Measurements from ENCODE around the gene TRIM9. TPM values are rescaled to one million over a fixed set of nuclear protein-coding genes. Genes with fewer than 3 reads are reported as not detected.

Gene TRIM9
- total RNA-seq, 1 experiment from 2014 or later = 0.44 TPM

DNA sequence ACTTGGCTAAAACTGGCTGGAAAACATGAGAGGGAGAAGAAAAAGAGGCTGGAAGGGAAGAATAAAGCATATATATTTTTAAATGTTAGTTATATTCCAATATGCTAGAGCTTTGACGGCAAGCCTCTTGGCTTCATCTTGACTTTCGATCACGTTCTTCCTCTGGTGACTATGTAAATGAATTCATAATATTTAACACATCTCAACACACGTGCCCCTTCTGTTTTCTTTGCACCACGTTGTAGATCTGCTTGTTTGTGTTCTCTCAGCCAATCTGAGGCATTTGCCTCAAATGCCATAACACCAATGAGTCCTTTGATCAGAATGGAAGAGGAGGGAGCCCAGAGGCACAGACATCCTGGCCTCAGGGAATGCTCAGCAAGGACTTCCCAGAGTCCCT lies 45.4 kb upstream of the TRIM9 start:
- Histone ChIP-seq H3K27me3 (ENCODE audit: control insufficient read depth, insufficient read depth, low read length) (no peaks in the 10 kb centered on the region), H3K27ac (ENCODE audit: low read length) (no peak overlapping the region), H3K9me3 (ENCODE audit: control insufficient read depth, insufficient read depth, low read depth, low read length) (no peaks in the 10 kb centered on the region), H3K36me3 (ENCODE audit: control insufficient read depth, insufficient read depth, low read length) (no peaks in the 10 kb centered on the region), H3K4me3 (ENCODE audit: low read depth in 2 of 2, low read length in 2 of 2) (no peak overlapping the region), H3K4me1 (ENCODE audit: control insufficient read depth, insufficient read depth, low read length) (no peaks in the 10 kb centered on the region)
- POLR2A ChIA-PET = no interaction called here
- no peak for TF ChIP-seq POLR2AphosphoS5 (IDR thresholded peaks at IDR 0.05; ENCODE audit: low read depth, low read length)
- no peak for TF ChIP-seq REST (IDR thresholded peaks at IDR 0.05; ENCODE audit: insufficient read depth in 1 of 2, low read depth in 2 of 2, low read length in 1 of 2)
- no peak for TF ChIP-seq TCF7L2 (IDR thresholded peaks at IDR 0.05; ENCODE audit: low read depth, low read length)
- no peak for TF ChIP-seq SIN3A (IDR thresholded peaks at IDR 0.05; ENCODE audit: borderline replicate concordance, insufficient read depth, low read depth, low read length)
- TF ChIP-seq CTCF (IDR thresholded peaks at IDR 0.05) = no peak
- in situ Hi-C loops (cut with HindIII; ENCODE audit: low pct_unique_long_range_greater_than_20kb, low sequenced_read_pairs) = no loop called here
- intact Hi-C loops (cut with micrococcal nuclease; ENCODE audit: unreplicated experiment) = no loop called here
- no TSS peak for BruUV-seq (replicated peaks)
- DNase-seq (ENCODE audit: low read depth, low spot score) = no peak
- no peak for ATAC-seq
- CTCF ChIA-PET = no interaction called here

DNA sequence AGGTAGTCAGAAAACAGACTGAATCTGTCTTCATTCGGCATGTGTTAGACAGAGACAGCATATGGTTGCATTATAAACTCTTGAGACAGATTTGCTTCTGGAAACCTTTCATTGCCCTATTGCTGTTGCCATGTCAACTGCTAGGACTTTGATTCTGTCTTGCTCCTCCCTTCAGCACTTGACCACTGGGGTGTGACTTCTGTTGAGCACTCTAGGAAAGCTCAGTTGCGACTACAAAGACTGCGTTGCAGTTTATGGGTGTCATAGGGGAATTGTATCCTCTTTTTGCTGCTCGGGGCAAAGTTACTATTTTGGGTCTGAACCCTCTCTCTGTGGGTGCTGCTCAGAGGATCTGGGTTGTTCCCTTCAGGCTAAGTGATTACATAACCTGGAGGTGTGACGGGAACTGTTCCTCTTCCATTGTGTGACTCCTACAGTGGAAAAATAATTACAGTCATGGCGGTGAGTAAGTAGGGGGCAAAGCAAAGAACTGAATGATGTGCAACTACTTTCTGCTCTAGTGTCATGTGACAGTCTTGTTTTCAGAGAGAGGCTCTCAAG lies 44.3 kb upstream of the TRIM9 start:
- no peaks in the 10 kb centered on the region for H3K9me3 ChIP-seq (ENCODE audit: control insufficient read depth, insufficient read depth, low read depth, low read length)
- TF ChIP-seq SIN3A (IDR thresholded peaks at IDR 0.05; ENCODE audit: borderline replicate concordance, insufficient read depth, low read depth, low read length) (no peak), POLR2AphosphoS5 (IDR thresholded peaks at IDR 0.05; ENCODE audit: low read depth, low read length) (no peak)
- no peak overlapping the region for H3K27ac ChIP-seq (ENCODE audit: low read length)
- ATAC-seq = no peak
- BruUV-seq (replicated peaks) = no TSS peak
- in situ Hi-C loops (cut with HindIII; ENCODE audit: low pct_unique_long_range_greater_than_20kb, low sequenced_read_pairs) (no loop called here), intact Hi-C loops (cut with micrococcal nuclease; ENCODE audit: unreplicated experiment) (no loop called here)
- H3K27me3 ChIP-seq (ENCODE audit: control insufficient read depth, insufficient read depth, low read length) = no peaks in the 10 kb centered on the region
- H3K36me3 ChIP-seq (ENCODE audit: control insufficient read depth, insufficient read depth, low read length) = no peaks in the 10 kb centered on the region
- no peak for DNase-seq (ENCODE audit: low read depth, low spot score)
- no peak overlapping the region for H3K4me3 ChIP-seq (ENCODE audit: low read depth in 2 of 2, low read length in 2 of 2)
- H3K4me1 ChIP-seq (ENCODE audit: control insufficient read depth, insufficient read depth, low read length) = no peaks in the 10 kb centered on the region
- ChIA-PET CTCF (no interaction called here), POLR2A (no interaction called here)

DNA sequence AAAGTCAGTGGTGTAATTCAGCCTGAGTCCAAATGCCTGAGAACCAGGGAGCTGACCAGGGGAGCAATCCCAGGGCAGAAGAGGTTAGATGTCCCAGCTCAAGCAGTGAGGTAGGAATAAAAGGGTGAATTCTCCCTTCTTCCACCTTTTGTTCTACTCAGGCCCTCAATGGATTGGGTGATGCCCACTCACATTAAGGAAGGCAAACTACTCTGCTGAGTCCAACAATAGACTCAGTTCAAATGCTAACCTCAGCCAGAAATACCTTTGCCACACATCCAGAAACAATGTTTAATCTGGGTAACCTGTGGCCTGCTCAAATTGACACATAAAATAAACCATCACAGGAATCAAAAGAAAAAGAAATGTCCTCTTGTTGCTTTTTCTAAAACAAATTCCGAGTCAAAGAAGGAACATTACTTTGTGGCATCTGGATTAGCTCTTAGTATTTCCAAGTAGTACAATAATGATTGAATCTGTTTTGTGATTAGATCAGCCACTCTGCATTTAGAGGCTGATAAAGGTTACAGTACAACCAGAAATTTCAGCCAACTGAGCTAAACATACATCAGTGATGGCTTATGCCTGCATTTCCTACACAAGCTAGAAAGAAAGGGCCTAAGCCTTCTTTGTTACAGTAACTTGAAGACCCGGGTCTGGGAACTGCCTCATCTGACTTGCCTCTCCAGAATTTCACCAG lies 43.6 kb upstream of the TRIM9 start:
- no peaks in the 10 kb centered on the region for H3K36me3 ChIP-seq (ENCODE audit: control insufficient read depth, insufficient read depth, low read length)
- H3K4me1 ChIP-seq (ENCODE audit: control insufficient read depth, insufficient read depth, low read length) = no peaks in the 10 kb centered on the region
- no TSS peak for BruUV-seq (replicated peaks)
- H3K9me3 ChIP-seq (ENCODE audit: control insufficient read depth, insufficient read depth, low read depth, low read length) = no peaks in the 10 kb centered on the region
- intact Hi-C loops (cut with micrococcal nuclease; ENCODE audit: unreplicated experiment) (no loop called here), in situ Hi-C loops (cut with HindIII; ENCODE audit: low pct_unique_long_range_greater_than_20kb, low sequenced_read_pairs) (no loop called here)
- H3K27ac ChIP-seq (ENCODE audit: low read length) = no peak overlapping the region
- CTCF ChIA-PET = no interaction called here
- H3K4me3 ChIP-seq (ENCODE audit: low read depth in 2 of 2, low read length in 2 of 2) = no peak overlapping the region
- TF ChIP-seq TCF7L2 (IDR thresholded peaks at IDR 0.05; ENCODE audit: low read depth, low read length) (no peak), SIN3A (IDR thresholded peaks at IDR 0.05; ENCODE audit: borderline replicate concordance, insufficient read depth, low read depth, low read length) (no peak), POLR2AphosphoS5 (IDR thresholded peaks at IDR 0.05; ENCODE audit: low read depth, low read length) (no peak), CTCF (IDR thresholded peaks at IDR 0.05) (no peak), REST (IDR thresholded peaks at IDR 0.05; ENCODE audit: insufficient read depth in 1 of 2, low read depth in 2 of 2, low read length in 1 of 2) (no peak)
- DNase-seq (ENCODE audit: low read depth, low spot score) (no peak), ATAC-seq (no peak)
- no peaks in the 10 kb centered on the region for H3K27me3 ChIP-seq (ENCODE audit: control insufficient read depth, insufficient read depth, low read length)
- POLR2A ChIA-PET = no interaction called here

All from Panc1 (cell line).